Hippocampal formation (tissue), 2 donors: Measurements from ENCODE around the gene IFIT1B.
"Not testable (repeated sequence)": the region's sequence is repeated elsewhere in the genome, so short reads cannot be mapped to it uniquely, and the experiment has no call there.

Source experiments
- DNase-seq, 2 donors: peaks; one replicate each; lab custom pipeline; 2025; lab: John Stamatoyannopoulos, UW

IFIT1B gene

GRCh38 chr10:89377705-89378637, at the start of gene IFIT1B:
IFIT1B (plus strand) TSS chr10:89378056; CDS start chr10:89378136, 80 bp downstream.
- no peak for DNase-seq

- no peak for DNase-seq
These were observed 48.7 kb upstream of the IFIT1B start for GRCh38 chr10:89329151-89329550.

- not testable (repeated sequence) for DNase-seq
These were observed 47.8 kb upstream of the IFIT1B start for GRCh38 chr10:89330014-89330413.

GRCh38 chr10:89330537-89331212, 47.2 kb upstream of the IFIT1B start:
- DNase-seq: no peak

- DNase-seq: not testable (repeated sequence)
These were observed 46.3 kb upstream of the IFIT1B start for GRCh38 chr10:89331487-89332122.

- DNase-seq: peak in 1 of 2 donors; percentile 59
These were observed 45.7 kb upstream of the IFIT1B start for GRCh38 chr10:89332123-89332633.

GRCh38 chr10:89335226-89335625, 42.6 kb upstream of the IFIT1B start:
- DNase-seq: no peak

GRCh38 chr10:89336241-89336640, 41.6 kb upstream of the IFIT1B start:
- no peak for DNase-seq

GRCh38 chr10:89337484-89337883, 40.4 kb upstream of the IFIT1B start:
- no peak for DNase-seq

GRCh38 chr10:89338713-89339112, 39.1 kb upstream of the IFIT1B start:
- no peak for DNase-seq

GRCh38 chr10:89339875-89340274, 38.0 kb upstream of the IFIT1B start:
- no peak for DNase-seq

- DNase-seq: no peak
These were observed 36.2 kb upstream of the IFIT1B start for GRCh38 chr10:89341649-89342048.

- DNase-seq: peak; percentile 87 to 97
These were observed 35.5 kb upstream of the IFIT1B start for GRCh38 chr10:89342206-89342958.

- DNase-seq: no peak
These were observed 34.6 kb upstream of the IFIT1B start for GRCh38 chr10:89343089-89343767.

GRCh38 chr10:89344156-89344555, 33.7 kb upstream of the IFIT1B start:
- DNase-seq: no peak

- no peak for DNase-seq
These were observed 32.4 kb upstream of the IFIT1B start for GRCh38 chr10:89345367-89346000.

GRCh38 chr10:89346405-89347254, 31.2 kb upstream of the IFIT1B start:
- no peak for DNase-seq

GRCh38 chr10:89347701-89348457, 30.0 kb upstream of the IFIT1B start:
- DNase-seq: no peak

- no peak for DNase-seq
These were observed 29.4 kb upstream of the IFIT1B start for GRCh38 chr10:89348481-89348880.
